ENCODE data around the gene ADORA1.

ADORA1 gene

GRCh38 chr1:203200916-203201315 is 73.4 kb downstream of the ADORA1 start:
- DNase-seq (ENCODE audit: low read depth) = no peak
- no peak overlapping the region for H3K4me3 ChIP-seq (ENCODE audit: control insufficient read depth, low read depth, low read length)
- TF ChIP-seq, protein P1, sequence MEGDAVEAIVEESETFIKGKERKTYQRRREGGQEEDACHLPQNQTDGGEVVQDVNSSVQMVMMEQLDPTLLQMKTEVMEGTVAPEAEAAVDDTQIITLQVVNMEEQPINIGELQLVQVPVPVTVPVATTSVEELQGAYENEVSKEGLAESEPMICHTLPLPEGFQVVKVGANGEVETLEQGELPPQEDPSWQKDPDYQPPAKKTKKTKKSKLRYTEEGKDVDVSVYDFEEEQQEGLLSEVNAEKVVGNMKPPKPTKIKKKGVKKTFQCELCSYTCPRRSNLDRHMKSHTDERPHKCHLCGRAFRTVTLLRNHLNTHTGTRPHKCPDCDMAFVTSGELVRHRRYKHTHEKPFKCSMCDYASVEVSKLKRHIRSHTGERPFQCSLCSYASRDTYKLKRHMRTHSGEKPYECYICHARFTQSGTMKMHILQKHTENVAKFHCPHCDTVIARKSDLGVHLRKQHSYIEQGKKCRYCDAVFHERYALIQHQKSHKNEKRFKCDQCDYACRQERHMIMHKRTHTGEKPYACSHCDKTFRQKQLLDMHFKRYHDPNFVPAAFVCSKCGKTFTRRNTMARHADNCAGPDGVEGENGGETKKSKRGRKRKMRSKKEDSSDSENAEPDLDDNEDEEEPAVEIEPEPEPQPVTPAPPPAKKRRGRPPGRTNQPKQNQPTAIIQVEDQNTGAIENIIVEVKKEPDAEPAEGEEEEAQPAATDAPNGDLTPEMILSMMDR (conservative IDR thresholded peaks at IDR 0.05; ENCODE audit: control insufficient read depth, insufficient read depth, low read depth, low read length) = no peak

GRCh38 chr1:203201516-203202205 is 74.1 kb downstream of the ADORA1 start:
- H3K4me3 ChIP-seq (ENCODE audit: control insufficient read depth, low read depth, low read length) = no peak overlapping the region
- TF ChIP-seq, protein P1 (conservative IDR thresholded peaks at IDR 0.05; ENCODE audit: control insufficient read depth, insufficient read depth, low read depth, low read length) = no peak
- no peak for DNase-seq (ENCODE audit: low read depth)

- peak; percentile 94 for DNase-seq (ENCODE audit: low read depth)
- TF ChIP-seq, protein P1 (conservative IDR thresholded peaks at IDR 0.05; ENCODE audit: control insufficient read depth, insufficient read depth, low read depth, low read length) = no peak
- H3K4me3 ChIP-seq (ENCODE audit: control insufficient read depth, low read depth, low read length) = no peak overlapping the region
Observed at GRCh38 chr1:203202431-203203245, 75.1 kb downstream of the ADORA1 start.

DNA sequence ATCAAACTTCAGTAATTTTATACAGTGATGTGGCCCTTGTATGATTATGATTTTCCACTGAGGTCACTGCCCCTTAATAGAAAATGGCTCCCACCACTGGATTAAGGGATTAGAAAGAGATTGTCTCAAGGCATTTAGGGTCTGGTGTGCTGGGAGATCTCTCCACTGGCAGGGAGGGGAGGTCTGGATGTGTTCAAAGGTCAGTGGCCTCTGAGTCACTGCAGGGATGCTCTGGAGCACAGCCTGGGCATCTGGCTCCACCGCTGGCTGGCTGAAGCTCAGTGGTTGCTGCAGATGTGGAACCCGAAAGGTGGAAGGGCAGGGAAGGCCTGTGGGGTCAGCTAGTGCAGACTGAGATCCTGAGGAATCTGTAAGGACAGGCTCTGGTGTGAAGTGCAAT is 77.2 kb downstream of the ADORA1 start:
- DNase-seq (ENCODE audit: low read depth) = peak; percentile 15
- TF ChIP-seq, protein P1 (conservative IDR thresholded peaks at IDR 0.05; ENCODE audit: control insufficient read depth, insufficient read depth, low read depth, low read length) = no peak
- no peak overlapping the region for H3K4me3 ChIP-seq (ENCODE audit: control insufficient read depth, low read depth, low read length)

DNA sequence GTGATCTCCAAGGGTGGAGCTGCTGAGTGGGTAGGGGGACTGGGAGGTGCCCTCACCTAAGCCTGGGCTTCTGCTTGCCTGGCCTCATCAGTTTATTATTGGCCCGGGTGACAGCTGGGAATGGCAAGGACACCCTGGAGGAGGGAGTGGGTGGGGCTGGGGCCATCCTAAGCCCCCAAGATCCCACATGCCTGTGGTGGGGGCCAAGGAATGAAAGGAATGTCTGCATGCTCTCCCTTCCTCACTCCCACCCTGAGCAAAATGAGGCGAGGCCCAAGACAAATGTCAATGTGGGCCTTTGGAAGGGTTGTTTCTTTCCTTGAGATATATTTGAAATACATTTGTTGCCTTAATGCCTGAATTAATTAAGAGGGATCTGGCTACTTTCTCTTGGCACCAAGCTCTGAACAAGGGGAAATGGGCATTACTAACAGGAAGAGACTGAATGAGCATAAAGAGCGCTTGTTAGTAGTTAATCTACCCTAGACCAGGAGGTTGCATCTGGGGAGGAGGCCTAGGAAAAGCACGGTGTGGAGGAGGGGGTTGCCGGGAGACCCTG is 78.7 kb downstream of the ADORA1 start:
- DNase-seq (ENCODE audit: low read depth) = no peak
- H3K4me3 ChIP-seq (ENCODE audit: control insufficient read depth, low read depth, low read length) = no peak overlapping the region
- TF ChIP-seq, protein P1 (conservative IDR thresholded peaks at IDR 0.05; ENCODE audit: control insufficient read depth, insufficient read depth, low read depth, low read length) = no peak

DNA sequence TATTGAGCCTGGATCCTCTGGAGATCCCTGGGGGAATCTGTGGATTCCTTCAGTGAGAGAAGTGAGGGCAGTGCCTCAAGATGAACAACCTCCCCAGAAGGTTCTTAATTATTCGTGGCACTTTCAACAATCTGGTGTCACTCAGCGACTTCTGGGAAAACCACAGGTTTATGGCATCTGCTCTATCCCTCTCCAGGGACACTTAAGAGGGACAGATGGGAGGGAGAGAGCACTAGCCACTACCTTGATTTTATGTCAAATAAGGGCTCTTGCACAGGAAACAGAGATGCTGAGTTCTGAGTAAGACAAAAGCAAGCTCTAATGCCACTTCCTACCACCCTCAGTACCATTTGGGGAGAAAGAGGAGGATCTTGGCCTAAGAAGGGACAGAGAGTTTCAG is 80.2 kb downstream of the ADORA1 start:
- DNase-seq (ENCODE audit: low read depth) = no peak
- no peak overlapping the region for H3K4me3 ChIP-seq (ENCODE audit: control insufficient read depth, low read depth, low read length)
- TF ChIP-seq, protein P1 (conservative IDR thresholded peaks at IDR 0.05; ENCODE audit: control insufficient read depth, insufficient read depth, low read depth, low read length) = no peak

Measured in fibroblast of mammary gland (primary cell).